ENCODE data around the gene ZNF132.

ZNF132 gene

DNA sequence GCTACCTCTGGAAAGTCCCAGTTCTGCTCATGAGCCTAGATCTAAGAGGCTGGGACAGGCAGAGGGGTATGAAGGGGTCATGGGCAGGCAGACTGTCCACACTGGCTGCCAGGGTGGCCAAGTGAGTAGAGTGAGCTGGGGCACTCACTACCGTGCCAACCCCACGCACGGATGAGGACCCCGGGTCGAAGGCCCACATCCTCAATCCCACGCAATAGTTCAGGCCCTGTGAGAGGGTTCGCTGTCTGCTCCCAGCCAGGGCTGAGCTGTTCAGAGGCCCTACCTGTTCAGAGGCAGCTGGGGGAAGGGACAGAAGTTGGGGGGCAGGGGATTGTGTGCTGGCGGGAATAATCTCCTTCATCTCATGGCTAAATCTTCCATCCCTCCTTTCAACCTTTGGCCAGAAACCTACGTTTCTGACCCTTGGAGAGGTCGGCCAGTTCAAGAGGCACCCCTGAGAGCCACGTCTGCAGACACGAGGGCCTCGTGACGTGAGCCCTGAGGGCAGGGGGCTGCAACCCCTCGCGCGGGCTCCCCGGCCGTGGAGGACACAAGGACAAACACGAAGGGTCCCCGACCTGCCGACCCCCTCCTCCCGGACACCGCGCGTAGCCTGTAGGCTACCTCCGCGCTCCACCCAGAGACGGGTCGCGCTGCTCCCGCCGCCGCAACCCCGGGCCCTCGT is 53.9 kb downstream of the ZNF132 start:
- DNase-seq = no peak

DNA sequence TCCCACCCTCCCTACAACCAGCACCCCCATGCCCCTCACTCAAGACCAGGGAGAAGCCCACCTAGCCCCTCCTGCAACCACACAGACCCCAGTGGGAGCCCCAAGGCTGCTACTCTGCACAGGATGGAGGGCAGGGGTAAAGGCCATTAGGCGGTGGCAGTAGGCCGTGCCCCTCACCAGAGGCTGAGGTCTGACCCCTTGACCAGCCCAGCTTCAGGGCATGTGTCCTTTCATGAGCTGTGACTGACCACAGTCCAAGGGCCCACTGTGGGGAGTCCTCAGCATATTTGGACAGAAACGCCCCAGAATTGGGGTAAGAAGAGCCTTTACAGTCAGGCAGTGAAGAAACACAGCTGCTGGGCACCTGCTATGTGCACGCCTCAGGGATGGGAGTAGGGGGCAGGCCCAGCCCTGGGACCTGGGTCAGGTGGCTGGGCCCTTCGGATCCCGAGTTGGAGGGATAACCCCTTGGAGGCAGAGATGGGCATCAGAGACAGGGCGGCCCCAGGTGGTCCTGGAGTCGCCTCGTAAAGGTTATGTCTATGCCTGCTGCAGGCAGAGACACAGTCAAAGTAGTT is 54.6 kb downstream of the ZNF132 start:
- no peak for DNase-seq

DNA sequence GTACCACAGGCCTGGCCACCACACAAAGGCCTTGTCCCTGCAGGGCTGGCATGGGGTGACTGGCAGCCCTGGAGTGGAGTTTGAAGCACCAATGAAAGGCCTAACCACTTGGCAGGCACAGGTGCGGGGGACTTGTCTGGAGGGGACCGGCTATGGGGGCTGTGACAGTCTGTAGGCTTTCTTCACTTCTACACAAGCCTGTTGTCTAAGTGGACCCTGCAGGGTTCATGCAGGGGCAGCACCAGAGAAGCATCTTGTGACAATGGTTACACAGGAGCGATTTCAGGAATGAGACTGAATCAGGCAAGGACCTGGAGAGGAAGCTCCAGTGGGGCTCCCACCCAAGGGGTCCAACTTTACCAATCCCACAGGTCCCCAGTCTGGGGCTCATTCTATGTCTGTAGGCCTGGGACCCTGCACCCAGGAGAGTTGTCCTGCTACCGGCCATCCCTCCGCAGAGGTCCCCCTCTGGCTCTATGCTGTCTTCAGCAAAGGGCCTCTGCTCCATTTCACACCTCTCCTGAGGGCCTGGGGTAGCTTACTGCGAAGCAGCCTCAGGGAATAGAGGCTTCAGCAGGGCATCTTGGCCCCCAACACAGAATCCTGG is 56.9 kb downstream of the ZNF132 start:
- DNase-seq = no peak
